ENCODE data around the gene LUC7L3.
A peak's percentile ranks its signal among the peaks of the same experiment; 100 is the strongest.

DNA sequence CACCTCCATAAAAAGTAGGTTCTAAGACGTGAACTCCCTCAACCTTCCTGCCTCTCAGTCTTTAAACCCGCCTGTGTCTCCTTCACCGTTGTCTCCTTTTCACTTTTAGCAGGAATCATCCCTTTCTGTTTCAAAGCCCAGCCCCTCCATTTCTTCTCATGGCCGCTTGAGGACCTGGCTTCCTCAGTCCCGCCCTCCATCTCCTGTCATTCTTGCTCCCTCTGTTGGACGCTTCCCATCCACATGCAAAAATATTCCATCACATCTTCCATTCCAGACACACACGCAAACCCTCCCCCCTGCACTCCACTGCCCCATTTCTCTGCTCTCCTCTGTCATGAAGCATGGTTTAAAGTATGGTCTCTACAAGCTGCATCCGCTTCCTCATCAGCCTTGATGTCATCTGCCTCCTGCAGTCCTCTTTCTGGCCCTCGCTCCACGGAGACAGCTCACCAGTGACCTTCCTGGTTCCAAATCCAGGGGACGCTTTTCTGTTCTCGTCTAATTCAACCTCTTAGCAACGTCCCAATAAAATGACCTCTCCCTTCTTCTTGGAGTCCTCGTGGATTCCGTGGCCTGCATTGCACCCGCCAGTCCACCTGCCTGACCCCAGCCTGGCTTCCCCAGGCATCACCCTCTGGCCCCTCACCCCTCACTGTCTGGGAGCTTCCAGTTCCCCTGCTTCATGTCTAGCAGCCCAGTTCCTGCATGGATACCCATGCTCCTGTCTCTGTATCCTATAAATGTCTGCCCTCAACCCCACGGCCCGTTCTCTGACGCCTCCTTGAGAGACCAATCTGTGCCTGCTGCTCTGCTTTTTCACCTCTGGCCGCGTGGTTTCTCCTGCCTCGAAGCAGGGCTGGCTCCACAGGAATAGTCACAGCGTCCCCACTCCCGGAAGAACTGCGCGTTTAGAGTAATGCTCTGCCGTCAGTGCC is 37.9 kb upstream of the LUC7L3 start:
- no peak for TF ChIP-seq POLR2A (IDR thresholded peaks at IDR 0.05)
- TF ChIP-seq, protein P1, sequence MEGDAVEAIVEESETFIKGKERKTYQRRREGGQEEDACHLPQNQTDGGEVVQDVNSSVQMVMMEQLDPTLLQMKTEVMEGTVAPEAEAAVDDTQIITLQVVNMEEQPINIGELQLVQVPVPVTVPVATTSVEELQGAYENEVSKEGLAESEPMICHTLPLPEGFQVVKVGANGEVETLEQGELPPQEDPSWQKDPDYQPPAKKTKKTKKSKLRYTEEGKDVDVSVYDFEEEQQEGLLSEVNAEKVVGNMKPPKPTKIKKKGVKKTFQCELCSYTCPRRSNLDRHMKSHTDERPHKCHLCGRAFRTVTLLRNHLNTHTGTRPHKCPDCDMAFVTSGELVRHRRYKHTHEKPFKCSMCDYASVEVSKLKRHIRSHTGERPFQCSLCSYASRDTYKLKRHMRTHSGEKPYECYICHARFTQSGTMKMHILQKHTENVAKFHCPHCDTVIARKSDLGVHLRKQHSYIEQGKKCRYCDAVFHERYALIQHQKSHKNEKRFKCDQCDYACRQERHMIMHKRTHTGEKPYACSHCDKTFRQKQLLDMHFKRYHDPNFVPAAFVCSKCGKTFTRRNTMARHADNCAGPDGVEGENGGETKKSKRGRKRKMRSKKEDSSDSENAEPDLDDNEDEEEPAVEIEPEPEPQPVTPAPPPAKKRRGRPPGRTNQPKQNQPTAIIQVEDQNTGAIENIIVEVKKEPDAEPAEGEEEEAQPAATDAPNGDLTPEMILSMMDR (IDR thresholded peaks at IDR 0.05) = peak; percentile 31 to 41 (median 34)

Data from right lobe of liver (tissue), 4 donors.